Right ventricle myocardium superior (tissue), 1 donor: ENCODE data around the gene GRIK3. TPM values are rescaled to one million over a fixed set of nuclear protein-coding genes. Genes with fewer than 3 reads are reported as not detected.
"Not testable (repeated sequence)": the region's sequence is repeated elsewhere in the genome, so short reads cannot be mapped to it uniquely, and the experiment has no call there.

Experiments used
- ATAC-seq: fragments of 200-7000 bp; cut with Tn5 transposase; one replicate; pipeline ENCODE4 v1.9.1; 2020; ENCODE audit warnings: mild to moderate bottlenecking; ENCODE audit not compliant: poor library complexity
- DNase-seq: peaks from one replicate; pipeline ENCODE4 v3.0.0-alpha.2; 2020
- intact Hi-C: fragments of 100-400 bp; cut with DNase I; formaldehyde crosslinking; loops from one replicate; pipeline ENCODE4 v1.11.2; 2022
- long read RNA-seq: library from polyadenylated mRNA; unstranded; transcript quantifications from one replicate; pipeline ENCODE4 v2.0.0, GENCODE V29; 2021
- total RNA-seq: library from RNA; stranded (reverse); fragmentation: NEBNext Ultra II Directional; extraction: Animal tissue kit (Norgen Biotek cat#: 25700); gene quantifications from one replicate; pipeline ENCODE4 v1.2.1, GENCODE V29; 2021
- donor health status: DM: no; HTN: yes; CAD: no; lungs with severe emphysema.

Gene GRIK3
- total RNA-seq = 0.91 TPM
- long read RNA-seq = 0 reads

GRCh38 chr1:37034121-37035013, at the start of gene GRIK3:
GRIK3 (minus strand) TSS chr1:37034515; CDS start chr1:37034108, 407 bp downstream.
- intact Hi-C loops = loop anchor here (10.0 kb wide), 1 partner anchor 460 kb away; no protein-coding TSS in a partner anchor
- ATAC-seq = no peak

GRCh38 chr1:37084013-37084412, 49.7 kb upstream of the GRIK3 start:
- DNase-seq (no peak), ATAC-seq (no peak)
- intact Hi-C loops = no loop called here

More at GRCh38 chr1:37034121-37035013, at the start of gene GRIK3:
- no peak for DNase-seq

GRCh38 chr1:37083603-37084002, 49.3 kb upstream of the GRIK3 start:
- no peak for ATAC-seq
- intact Hi-C loops = no loop called here

GRCh38 chr1:37080296-37080986, 46.1 kb upstream of the GRIK3 start:
- intact Hi-C loops, ATAC-seq, DNase-seq: not testable (repeated sequence)

More at GRCh38 chr1:37083603-37084002, 49.3 kb upstream of the GRIK3 start:
- DNase-seq = no peak

- DNase-seq (no peak), ATAC-seq (no peak)
- intact Hi-C loops = no loop called here
Observed at GRCh38 chr1:37078866-37079265, 44.6 kb upstream of the GRIK3 start.

- ATAC-seq (no peak), DNase-seq (no peak)
- intact Hi-C loops = no loop called here
Observed at GRCh38 chr1:37076168-37076567, 41.9 kb upstream of the GRIK3 start.

- intact Hi-C loops = no loop called here
- DNase-seq (no peak), ATAC-seq (no peak)
Observed at GRCh38 chr1:37073854-37074379, 39.6 kb upstream of the GRIK3 start.

- intact Hi-C loops = no loop called here
- ATAC-seq = no peak
- DNase-seq = no peak
Observed at GRCh38 chr1:37073152-37073853, 39.0 kb upstream of the GRIK3 start.

- ATAC-seq (peak; percentile 79), DNase-seq (no peak)
- intact Hi-C loops = no loop called here
Observed at GRCh38 chr1:37071829-37072228, 37.5 kb upstream of the GRIK3 start.

GRCh38 chr1:37070126-37070525, 35.8 kb upstream of the GRIK3 start:
- intact Hi-C loops = no loop called here
- DNase-seq = no peak
- ATAC-seq = no peak

GRCh38 chr1:37069406-37069805, 35.1 kb upstream of the GRIK3 start:
- intact Hi-C loops = no loop called here
- DNase-seq (no peak), ATAC-seq (no peak)

GRCh38 chr1:37068897-37069296, 34.6 kb upstream of the GRIK3 start:
- ATAC-seq (no peak), DNase-seq (no peak)
- intact Hi-C loops = no loop called here

- ATAC-seq (no peak), DNase-seq (no peak)
- intact Hi-C loops = no loop called here
Observed at GRCh38 chr1:37068260-37068659, 33.9 kb upstream of the GRIK3 start.

- ATAC-seq (no peak), DNase-seq (no peak)
- intact Hi-C loops = no loop called here
Observed at GRCh38 chr1:37064039-37064438, 29.7 kb upstream of the GRIK3 start.

GRCh38 chr1:37059346-37059745, 25.0 kb upstream of the GRIK3 start:
- intact Hi-C loops = no loop called here
- no peak for DNase-seq
- no peak for ATAC-seq

GRCh38 chr1:37058424-37058988, 24.2 kb upstream of the GRIK3 start:
- intact Hi-C loops = no loop called here
- ATAC-seq (no peak), DNase-seq (no peak)

- intact Hi-C loops = no loop called here
- ATAC-seq (no peak), DNase-seq (no peak)
Observed at GRCh38 chr1:37056325-37056724, 22.0 kb upstream of the GRIK3 start.

- ATAC-seq (no peak), DNase-seq (no peak)
- intact Hi-C loops = no loop called here
Observed at GRCh38 chr1:37055631-37056030, 21.3 kb upstream of the GRIK3 start.

GRCh38 chr1:37053173-37053572, 18.9 kb upstream of the GRIK3 start:
- no peak for DNase-seq
- intact Hi-C loops = no loop called here
- ATAC-seq = no peak
